NB4 (cell line): ENCODE measurements around the gene MUSK.

Source experiments
- POLR2A ChIP-seq: IDR thresholded peaks from 2 replicates; pipeline ENCODE4 v1.6.1; 2011; ENCODE audit warnings: mild to moderate bottlenecking; ENCODE audit not compliant: insufficient read length; ENCODE audit errors: extremely low read depth
- TF ChIP-seq, protein P1 (sequence below): IDR thresholded peaks from one replicate; pipeline ENCODE4 v1.5.1; 2012; ENCODE audit warnings: low read depth, low read length

DNA sequence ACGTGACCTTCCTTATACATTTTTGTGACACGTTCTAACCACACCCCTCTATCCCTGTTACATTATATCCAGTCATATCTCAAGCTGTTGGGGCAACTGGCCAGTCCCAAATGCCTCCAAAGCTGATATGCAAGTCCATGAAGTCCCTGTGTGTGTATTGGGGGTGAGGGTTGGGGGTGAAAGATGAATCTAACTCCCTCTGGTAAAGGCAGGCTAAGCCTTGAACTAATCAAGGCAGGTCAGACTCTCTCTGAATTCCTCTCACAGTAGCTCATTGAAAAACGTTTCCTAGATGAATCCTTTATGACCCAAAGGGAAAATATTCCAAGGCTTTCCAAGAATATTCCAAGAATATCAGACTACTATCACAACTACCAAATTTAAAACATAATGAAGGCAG lies 174.4 kb downstream of the MUSK start:
- TF ChIP-seq, protein P1, sequence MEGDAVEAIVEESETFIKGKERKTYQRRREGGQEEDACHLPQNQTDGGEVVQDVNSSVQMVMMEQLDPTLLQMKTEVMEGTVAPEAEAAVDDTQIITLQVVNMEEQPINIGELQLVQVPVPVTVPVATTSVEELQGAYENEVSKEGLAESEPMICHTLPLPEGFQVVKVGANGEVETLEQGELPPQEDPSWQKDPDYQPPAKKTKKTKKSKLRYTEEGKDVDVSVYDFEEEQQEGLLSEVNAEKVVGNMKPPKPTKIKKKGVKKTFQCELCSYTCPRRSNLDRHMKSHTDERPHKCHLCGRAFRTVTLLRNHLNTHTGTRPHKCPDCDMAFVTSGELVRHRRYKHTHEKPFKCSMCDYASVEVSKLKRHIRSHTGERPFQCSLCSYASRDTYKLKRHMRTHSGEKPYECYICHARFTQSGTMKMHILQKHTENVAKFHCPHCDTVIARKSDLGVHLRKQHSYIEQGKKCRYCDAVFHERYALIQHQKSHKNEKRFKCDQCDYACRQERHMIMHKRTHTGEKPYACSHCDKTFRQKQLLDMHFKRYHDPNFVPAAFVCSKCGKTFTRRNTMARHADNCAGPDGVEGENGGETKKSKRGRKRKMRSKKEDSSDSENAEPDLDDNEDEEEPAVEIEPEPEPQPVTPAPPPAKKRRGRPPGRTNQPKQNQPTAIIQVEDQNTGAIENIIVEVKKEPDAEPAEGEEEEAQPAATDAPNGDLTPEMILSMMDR, result no peak
- no peak for TF ChIP-seq POLR2A
